ENCODE data around the gene CAMK1D. TPM values are rescaled to one million over a fixed set of nuclear protein-coding genes. Genes with fewer than 3 reads are reported as not detected.
A peak's percentile ranks its signal among the peaks of the same experiment; 100 is the strongest.
"Not testable (repeated sequence)": the region's sequence is repeated elsewhere in the genome, so short reads cannot be mapped to it uniquely, and the experiment has no call there.

Gene CAMK1D
- total and polyA plus RNA-seq, 2 experiments from 2014 or later, result 3.5 to 6.0 TPM

DNA sequence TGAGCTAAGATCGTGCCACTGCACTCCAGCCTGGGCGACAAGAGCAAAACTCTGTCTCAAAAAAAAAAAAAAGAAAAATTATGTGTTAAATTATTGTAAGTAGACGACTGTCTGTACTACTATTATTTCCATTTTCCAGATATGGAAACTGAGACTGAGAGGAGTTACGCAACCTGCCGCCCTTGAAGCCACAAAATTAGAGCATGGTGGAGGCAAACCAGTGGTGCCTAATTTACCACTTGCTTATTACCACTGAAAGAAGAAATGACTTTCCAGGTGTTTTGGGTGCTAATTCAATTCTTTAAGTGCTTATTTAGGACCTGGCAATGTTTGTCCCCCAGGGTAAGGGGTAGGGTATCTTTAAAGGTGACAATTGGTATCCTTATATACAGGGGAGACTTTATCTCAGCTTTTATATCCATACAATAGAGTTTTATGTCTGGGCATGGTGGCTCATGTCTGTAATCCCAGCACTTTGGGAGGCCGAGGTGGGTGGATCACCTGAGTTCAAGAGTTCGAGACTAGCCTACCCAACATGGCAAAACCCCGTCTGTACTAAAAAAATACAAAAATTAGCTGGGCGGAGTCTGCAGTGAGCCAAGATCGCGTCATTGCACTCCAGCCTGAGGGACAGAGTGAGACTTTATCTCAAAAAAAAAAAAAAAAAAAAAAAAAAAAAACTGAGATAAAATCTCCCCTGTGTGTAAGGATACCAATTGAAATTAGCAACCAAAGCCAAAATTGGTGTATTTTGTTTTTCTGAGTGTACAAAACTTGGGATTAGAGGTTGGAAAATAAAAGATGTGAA, 16.6 kb upstream of the CAMK1D start:
- H3K9me2 ChIP-seq (replicated peaks; ENCODE audit: insufficient read depth), result no peaks in the 10 kb centered on the region
- WGBS (ENCODE audit: low lambda C conversion rate, missing lambda C conversion rate), result 88% methylated on average over 11 of the region's 11 CpGs
- H3K79me2 ChIP-seq, result no peaks in the 10 kb centered on the region
- DNase-seq (ENCODE audit: low spot score), result no peak
- no peak overlapping the region for H3K4me2 ChIP-seq
- no peaks in the 10 kb centered on the region for H3K27me3 ChIP-seq
- H3K4me1 ChIP-seq (ENCODE audit: insufficient read depth), result no peaks in the 10 kb centered on the region
- peak overlapping the region; percentile 50 for H3K27ac ChIP-seq
- no peak overlapping the region for H3K4me3 ChIP-seq
- no peaks in the 10 kb centered on the region for H3K9me3 ChIP-seq (ENCODE audit: low read depth)
- H3K36me3 ChIP-seq (replicated peaks; ENCODE audit: insufficient read depth, low read depth), result no peaks in the 10 kb centered on the region
- TF ChIP-seq, protein P1, sequence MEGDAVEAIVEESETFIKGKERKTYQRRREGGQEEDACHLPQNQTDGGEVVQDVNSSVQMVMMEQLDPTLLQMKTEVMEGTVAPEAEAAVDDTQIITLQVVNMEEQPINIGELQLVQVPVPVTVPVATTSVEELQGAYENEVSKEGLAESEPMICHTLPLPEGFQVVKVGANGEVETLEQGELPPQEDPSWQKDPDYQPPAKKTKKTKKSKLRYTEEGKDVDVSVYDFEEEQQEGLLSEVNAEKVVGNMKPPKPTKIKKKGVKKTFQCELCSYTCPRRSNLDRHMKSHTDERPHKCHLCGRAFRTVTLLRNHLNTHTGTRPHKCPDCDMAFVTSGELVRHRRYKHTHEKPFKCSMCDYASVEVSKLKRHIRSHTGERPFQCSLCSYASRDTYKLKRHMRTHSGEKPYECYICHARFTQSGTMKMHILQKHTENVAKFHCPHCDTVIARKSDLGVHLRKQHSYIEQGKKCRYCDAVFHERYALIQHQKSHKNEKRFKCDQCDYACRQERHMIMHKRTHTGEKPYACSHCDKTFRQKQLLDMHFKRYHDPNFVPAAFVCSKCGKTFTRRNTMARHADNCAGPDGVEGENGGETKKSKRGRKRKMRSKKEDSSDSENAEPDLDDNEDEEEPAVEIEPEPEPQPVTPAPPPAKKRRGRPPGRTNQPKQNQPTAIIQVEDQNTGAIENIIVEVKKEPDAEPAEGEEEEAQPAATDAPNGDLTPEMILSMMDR (IDR thresholded peaks at IDR 0.05; ENCODE audit: poor library complexity), result no peak
- TF ChIP-seq EZH2 (IDR thresholded peaks at IDR 0.05; ENCODE audit: borderline replicate concordance), result no peak
- TF ChIP-seq EZH2phosphoT487 (IDR thresholded peaks at IDR 0.05; ENCODE audit: low read depth, severe bottlenecking, unreplicated experiment), result no peak
- no peak overlapping the region for H2AFZ ChIP-seq
- H4K20me1 ChIP-seq (ENCODE audit: insufficient read depth, poor library complexity, severe bottlenecking), result no peaks in the 10 kb centered on the region

- H3K4me3 ChIP-seq, result no peak overlapping the region
- DNase-seq (ENCODE audit: low spot score), result peak; percentile 79
- H3K4me1 ChIP-seq (ENCODE audit: insufficient read depth), result no peaks in the 10 kb centered on the region
- no peaks in the 10 kb centered on the region for H3K79me2 ChIP-seq
- no peaks in the 10 kb centered on the region for H4K20me1 ChIP-seq (ENCODE audit: insufficient read depth, poor library complexity, severe bottlenecking)
- H3K4me2 ChIP-seq, result no peak overlapping the region
- no peaks in the 10 kb centered on the region for H3K9me2 ChIP-seq (replicated peaks; ENCODE audit: insufficient read depth)
- no peak for TF ChIP-seq EZH2 (IDR thresholded peaks at IDR 0.05; ENCODE audit: borderline replicate concordance)
- TF ChIP-seq, protein P1 (IDR thresholded peaks at IDR 0.05; ENCODE audit: poor library complexity), result no peak
- no peak for TF ChIP-seq EZH2phosphoT487 (IDR thresholded peaks at IDR 0.05; ENCODE audit: low read depth, severe bottlenecking, unreplicated experiment)
- peak overlapping the region; percentile 40 for H2AFZ ChIP-seq
- 56% methylated on average over 15 of the region's 15 CpGs for WGBS (ENCODE audit: low lambda C conversion rate, missing lambda C conversion rate)
- H3K36me3 ChIP-seq (replicated peaks; ENCODE audit: insufficient read depth, low read depth), result no peaks in the 10 kb centered on the region
- no peaks in the 10 kb centered on the region for H3K27me3 ChIP-seq
- peak overlapping the region; percentile 50 for H3K27ac ChIP-seq
- no peaks in the 10 kb centered on the region for H3K9me3 ChIP-seq (ENCODE audit: low read depth)
These were observed 15.8 kb upstream of the CAMK1D start for GRCh38 chr10:12333380-12334185.

DNA sequence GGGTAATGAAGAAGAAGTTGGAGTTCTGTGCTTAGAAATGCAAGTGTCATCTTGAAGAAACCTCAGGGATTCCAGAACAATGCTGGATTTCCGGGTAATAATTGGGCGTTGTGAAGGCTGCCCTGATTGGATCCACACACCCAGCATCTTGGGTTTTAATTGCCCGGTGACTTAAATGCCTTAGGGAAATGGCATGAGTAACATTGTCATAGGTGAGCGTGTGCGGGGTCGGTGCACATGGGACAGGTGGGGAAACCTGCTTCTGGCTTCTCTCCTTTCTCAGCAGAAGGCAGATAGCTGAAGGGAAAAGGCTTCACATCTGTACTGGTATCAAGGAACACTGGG, 15.2 kb upstream of the CAMK1D start:
- 82% methylated on average over 6 of the region's 6 CpGs for WGBS (ENCODE audit: low lambda C conversion rate, missing lambda C conversion rate)
- Histone ChIP-seq H3K4me3 (no peak overlapping the region), H3K4me1 (ENCODE audit: insufficient read depth) (no peaks in the 10 kb centered on the region), H3K27ac (peak overlapping the region; percentile 50), H3K79me2 (no peaks in the 10 kb centered on the region), H4K20me1 (ENCODE audit: insufficient read depth, poor library complexity, severe bottlenecking) (no peaks in the 10 kb centered on the region), H3K36me3 (replicated peaks; ENCODE audit: insufficient read depth, low read depth) (no peaks in the 10 kb centered on the region), H3K4me2 (no peak overlapping the region), H2AFZ (peak overlapping the region; percentile 13), H3K9me3 (ENCODE audit: low read depth) (no peaks in the 10 kb centered on the region), H3K27me3 (no peaks in the 10 kb centered on the region), H3K9me2 (replicated peaks; ENCODE audit: insufficient read depth) (no peaks in the 10 kb centered on the region)
- no peak for DNase-seq (ENCODE audit: low spot score)
- TF ChIP-seq EZH2phosphoT487 (IDR thresholded peaks at IDR 0.05; ENCODE audit: low read depth, severe bottlenecking, unreplicated experiment) (no peak), EZH2 (IDR thresholded peaks at IDR 0.05; ENCODE audit: borderline replicate concordance) (no peak)
- TF ChIP-seq, protein P1 (IDR thresholded peaks at IDR 0.05; ENCODE audit: poor library complexity), result no peak

DNA sequence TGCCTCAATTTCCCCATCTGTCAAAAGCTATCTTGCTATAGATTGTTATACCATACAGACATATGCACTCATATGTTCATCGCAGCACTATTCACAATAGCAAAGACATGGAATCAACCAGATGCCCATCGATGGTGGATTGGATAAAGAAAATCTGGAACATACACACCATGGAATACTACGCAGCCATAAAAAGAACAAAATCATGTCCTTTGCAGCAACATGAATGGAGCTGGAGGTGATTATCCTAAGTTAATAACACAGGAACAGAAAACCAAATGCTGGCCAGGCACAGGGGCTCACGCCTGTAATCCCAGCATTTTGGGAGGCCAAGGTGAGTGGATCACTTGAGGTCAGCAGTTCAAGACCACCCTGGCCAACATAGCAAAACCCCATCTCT, 14.2 kb upstream of the CAMK1D start:
- not testable (repeated sequence) for DNase-seq (ENCODE audit: low spot score); H3K36me3 ChIP-seq (replicated peaks; ENCODE audit: insufficient read depth, low read depth); H3K9me2 ChIP-seq (replicated peaks; ENCODE audit: insufficient read depth); H3K9me3 ChIP-seq (ENCODE audit: low read depth); H3K4me2 ChIP-seq; H3K79me2 ChIP-seq; H3K4me3 ChIP-seq; H2AFZ ChIP-seq; H4K20me1 ChIP-seq (ENCODE audit: insufficient read depth, poor library complexity, severe bottlenecking); H3K27ac ChIP-seq; H3K27me3 ChIP-seq; H3K4me1 ChIP-seq (ENCODE audit: insufficient read depth)
- WGBS (ENCODE audit: low lambda C conversion rate, missing lambda C conversion rate), result 87% methylated on average over 4 of the region's 4 CpGs

All from hepatocyte (in vitro differentiated cells).